B cell (primary cell): ENCODE data around the gene KRTAP12-4. TPM values are rescaled to one million over a fixed set of nuclear protein-coding genes. Genes with fewer than 3 reads are reported as not detected.

Experiments
- ATAC-seq: fragments of 200-7000 bp; cut with Tn5 transposase; one replicate; pipeline ENCODE4 v1.10.0; 2021; ENCODE audit warnings: low read depth, mild to moderate bottlenecking, moderate number of reproducible peaks, moderate library complexity
- CTCF ChIA-PET: fragments of 350-600 bp; sonication (Branson Sonifier 250); formaldehyde crosslinking; loops from one replicate; lab custom pipeline; 2021; ENCODE audit warnings: antibody characterized with exemption, inconsistent platforms; lab: Charles Lee
- POLR2A ChIA-PET: fragments of 350-600 bp; sonication (Branson Sonifier 250); formaldehyde crosslinking; loops from one replicate; lab custom pipeline; 2021; ENCODE audit warnings: antibody characterized with exemption; lab: Charles Lee
- DNase-seq: peaks from one replicate; pipeline ENCODE4 v3.0.0; 2013
- H2AFZ ChIP-seq: 2 replicates; pipeline ENCODE4 v1.6.1; 2012; ENCODE audit warnings: mild to moderate bottlenecking, low read depth, low read length; ENCODE audit not compliant: insufficient read depth, poor library complexity, severe bottlenecking
- H3K27ac ChIP-seq, 2 donors: 1 replicate in 1 of 2; 2 replicates in 1 of 2; pipeline ENCODE4 v1.5.1; 2012 to 2013; ENCODE audit warnings: low read length in 2 of 2, mild to moderate bottlenecking in 2 of 2, moderate library complexity in 1 of 2
- H3K27me3 ChIP-seq, 4 experiments: fragments of 200-600 bp in 1 of 4; sonication (generic) in 1 of 4; replicated peaks in 1 of 4; 1 replicate in 2 of 4; 2 replicates in 2 of 4; pipeline versions ENCODE4 v1.6.1 to v1.7.0; 2013 to 2016; ENCODE audit warnings: low read length in 3 of 4, mild to moderate bottlenecking in 2 of 4, mixed read lengths in 1 of 4, moderate library complexity in 1 of 4; ENCODE audit not compliant: insufficient read depth in 4 of 4, control insufficient read depth in 3 of 4; ENCODE audit errors: control extremely low read depth in 1 of 4
- H3K36me3 ChIP-seq, 2 experiments: replicated peaks in 1 of 2; 1 replicate in 1 of 2; 2 replicates in 1 of 2; pipeline versions ENCODE4 v1.6.1 to v1.7.1; 2013; ENCODE audit warnings: low read length in 1 of 2; ENCODE audit not compliant: insufficient read depth in 2 of 2, control insufficient read depth in 1 of 2; ENCODE audit errors: control extremely low read depth in 1 of 2, extremely low read depth in 1 of 2
- H3K4me1 ChIP-seq, 2 donors: fragments of 200-600 bp in 1 of 2; sonication (generic) in 1 of 2; 1 replicate in 1 of 2; 2 replicates in 1 of 2; pipeline versions ENCODE4 v1.5.1 to v1.6.1; 2013 to 2017; ENCODE audit warnings: low read length in 2 of 2; ENCODE audit not compliant: control insufficient read depth in 2 of 2, insufficient read depth in 2 of 2
- H3K4me2 ChIP-seq: replicated peaks from 2 replicates; pipeline ENCODE3; 2012; ENCODE audit warnings: mild to moderate bottlenecking, low read depth, low read length; ENCODE audit not compliant: poor library complexity, severe bottlenecking
- H3K4me3 ChIP-seq, 5 experiments: fragments of 200-600 bp in 1 of 5; sonication (generic) in 1 of 5; 1 replicate in 3 of 5; 2 replicates in 2 of 5; pipeline versions ENCODE4 v1.5.1 to v1.7.0; 2011 to 2016; ENCODE audit warnings: low read length in 4 of 5, mild to moderate bottlenecking in 4 of 5, low read depth in 2 of 5, control low read depth in 1 of 5, moderate library complexity in 1 of 5; ENCODE audit not compliant: insufficient read depth in 1 of 5; ENCODE audit errors: control extremely low read depth in 1 of 5, extremely low read depth in 1 of 5
- H3K79me2 ChIP-seq: fragments of 200-600 bp; sonication (generic); one replicate; pipeline ENCODE4 v1.6.0; 2016; ENCODE audit warnings: low read length; ENCODE audit not compliant: control insufficient read depth, insufficient read depth
- H3K9ac ChIP-seq: fragments of 200-600 bp; sonication (generic); 2 replicates; pipeline ENCODE4 v1.6.1; 2017; ENCODE audit warnings: mild to moderate bottlenecking, low read length, moderate library complexity
- H3K9me3 ChIP-seq, 3 donors: one replicate each; pipeline versions ENCODE4 v1.6.1 to v1.7.1; 2013; ENCODE audit warnings: low read length in 2 of 3; ENCODE audit not compliant: control insufficient read depth in 2 of 3, insufficient read depth in 1 of 3; ENCODE audit errors: control extremely low read depth in 1 of 3
- H4K20me1 ChIP-seq: 2 replicates; pipeline ENCODE4 v1.6.0; 2012; ENCODE audit warnings: mild to moderate bottlenecking, low read length; ENCODE audit not compliant: insufficient read depth, control insufficient read depth, poor library complexity, severe bottlenecking
- H3K27ac Mint-ChIP-seq: one replicate; pipeline ENCODE4 v1.8.0; 2021; ENCODE audit warnings: mixed read lengths
- H3K27me3 Mint-ChIP-seq: one replicate; pipeline ENCODE4 v1.8.0; 2021; ENCODE audit warnings: mixed read lengths
- H3K4me1 Mint-ChIP-seq: one replicate; pipeline ENCODE4 v1.8.0; 2021; ENCODE audit warnings: mixed read lengths
- H3K4me3 Mint-ChIP-seq: one replicate; pipeline ENCODE4 v1.8.0; 2021; ENCODE audit warnings: mixed read lengths
- H3K9me3 Mint-ChIP-seq: one replicate; pipeline ENCODE4 v1.8.0; 2022; ENCODE audit warnings: mixed read lengths; ENCODE audit not compliant: insufficient read depth
- EZH2 ChIP-seq: IDR thresholded peaks from 2 replicates; pipeline ENCODE4 v1.6.1; 2012; ENCODE audit warnings: borderline replicate concordance, low read depth, mild to moderate bottlenecking, moderate library complexity, low read length; ENCODE audit not compliant: insufficient read depth, poor library complexity, severe bottlenecking
- WGBS: methylation state at CpG from one replicate; pipeline ENCODE4 v1.1.5; 2013; ENCODE audit warnings: missing lambda C conversion rate; ENCODE audit not compliant: insufficient coverage; 5-methylcytosine and 5-hydroxymethylcytosine counted together
- intact Hi-C: fragments of 100-400 bp; cut with micrococcal nuclease; formaldehyde crosslinking; loops from one replicate; pipeline ENCODE4 v1.10.0; 2022
- polyA plus RNA-seq: library from polyadenylated mRNA; depleted of rRNA; stranded (reverse); fragments of >200 nt; gene quantifications from 2 replicates; pipeline ENCODE4 v1.2.3, GENCODE V29; 2012
- total RNA-seq, 2 donors: library from RNA; stranded (reverse); fragments of 120-200 nt in 1 of 2; gene quantifications; 1 replicate in 1 of 2; 2 replicates in 1 of 2; pipeline versions ENCODE4 v1.2.3 to v1.2.4, GENCODE V29; 2013 to 2022
- TF ChIP-seq, protein P1 (sequence below): fragments of 200-600 bp; IDR thresholded peaks from one replicate; pipeline ENCODE4 v1.8.0; 2022; ENCODE audit warnings: antibody characterized with exemption, mild to moderate bottlenecking

Gene KRTAP12-4
- total and polyA plus RNA-seq, 2 donors (not counting 1 experiment from before 2014, with no cell fraction given): not detected

- DNase-seq: no peak
- peaks cover 0 to 3% (median 1%) of the 10 kb centered on the region in 4 experiments for H3K27me3 ChIP-seq
- no peak overlapping the region for H3K4me2 ChIP-seq
- no peak overlapping the region for H3K9ac ChIP-seq
- ATAC-seq: no peak
- H3K27ac ChIP-seq: no peak overlapping the region
- Mint-ChIP-seq H3K27ac (no peak overlapping the region), H3K4me1 (peaks cover 14% of the 10 kb centered on the region), H3K4me3 (no peak overlapping the region), H3K27me3 (peaks cover 4% of the 10 kb centered on the region), H3K9me3 (peaks cover 18% of the 10 kb centered on the region)
- no peaks in the 10 kb centered on the region for H4K20me1 ChIP-seq
- H3K36me3 ChIP-seq: no peaks in the 10 kb centered on the region
- peaks cover 0 to 36% (median 9%) of the 10 kb centered on the region in 3 donors for H3K9me3 ChIP-seq
- TF ChIP-seq, protein P1, sequence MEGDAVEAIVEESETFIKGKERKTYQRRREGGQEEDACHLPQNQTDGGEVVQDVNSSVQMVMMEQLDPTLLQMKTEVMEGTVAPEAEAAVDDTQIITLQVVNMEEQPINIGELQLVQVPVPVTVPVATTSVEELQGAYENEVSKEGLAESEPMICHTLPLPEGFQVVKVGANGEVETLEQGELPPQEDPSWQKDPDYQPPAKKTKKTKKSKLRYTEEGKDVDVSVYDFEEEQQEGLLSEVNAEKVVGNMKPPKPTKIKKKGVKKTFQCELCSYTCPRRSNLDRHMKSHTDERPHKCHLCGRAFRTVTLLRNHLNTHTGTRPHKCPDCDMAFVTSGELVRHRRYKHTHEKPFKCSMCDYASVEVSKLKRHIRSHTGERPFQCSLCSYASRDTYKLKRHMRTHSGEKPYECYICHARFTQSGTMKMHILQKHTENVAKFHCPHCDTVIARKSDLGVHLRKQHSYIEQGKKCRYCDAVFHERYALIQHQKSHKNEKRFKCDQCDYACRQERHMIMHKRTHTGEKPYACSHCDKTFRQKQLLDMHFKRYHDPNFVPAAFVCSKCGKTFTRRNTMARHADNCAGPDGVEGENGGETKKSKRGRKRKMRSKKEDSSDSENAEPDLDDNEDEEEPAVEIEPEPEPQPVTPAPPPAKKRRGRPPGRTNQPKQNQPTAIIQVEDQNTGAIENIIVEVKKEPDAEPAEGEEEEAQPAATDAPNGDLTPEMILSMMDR: no peak
- no peak for TF ChIP-seq EZH2
- POLR2A ChIA-PET: no interaction called here
- intact Hi-C loops: no loop called here
- no peak overlapping the region for H3K4me3 ChIP-seq
- no peaks in the 10 kb centered on the region for H3K79me2 ChIP-seq
- WGBS: 86% methylated on average over 17 of the region's 17 CpGs
- no peak overlapping the region for H2AFZ ChIP-seq
- peaks cover 11 to 13% of the 10 kb centered on the region in 2 donors for H3K4me1 ChIP-seq
- CTCF ChIA-PET: no interaction called here
Measured at GRCh38 chr21:44615911-44616590, 38.4 kb downstream of the KRTAP12-4 start.

DNA sequence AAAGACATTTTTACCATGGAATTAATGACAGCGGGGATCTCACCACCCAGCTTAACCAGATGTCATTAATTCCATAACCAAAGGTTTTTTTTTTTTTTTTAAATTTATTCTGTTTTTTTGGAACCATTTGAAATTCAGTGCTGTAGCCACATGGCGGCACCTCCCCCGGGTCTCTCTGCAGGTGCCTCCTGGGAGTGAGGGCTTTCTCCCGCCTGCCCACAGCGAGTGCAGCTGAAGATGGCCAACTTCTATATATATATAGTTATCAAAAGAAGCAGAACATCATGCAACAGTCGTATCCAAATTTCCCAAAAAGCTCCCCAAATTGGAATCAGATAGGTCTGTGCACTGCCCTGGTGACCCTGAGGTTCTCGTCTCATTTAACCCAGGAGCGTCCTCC lies 39.0 kb downstream of the KRTAP12-4 start:
- Histone ChIP-seq H3K27ac (no peak overlapping the region), H4K20me1 (no peaks in the 10 kb centered on the region), H3K9me3 (peaks cover 0 to 39% (median 12%) of the 10 kb centered on the region in 3 donors), H3K9ac (no peak overlapping the region), H3K36me3 (no peaks in the 10 kb centered on the region), H3K4me1 (peaks cover 11 to 13% of the 10 kb centered on the region in 2 donors), H3K4me3 (no peak overlapping the region), H2AFZ (no peak overlapping the region), H3K79me2 (no peaks in the 10 kb centered on the region), H3K27me3 (peaks cover 0 to 3% (median 1%) of the 10 kb centered on the region in 4 experiments), H3K4me2 (no peak overlapping the region)
- 82% methylated on average over 3 of the region's 8 CpGs for WGBS
- no peak for TF ChIP-seq EZH2
- TF ChIP-seq, protein P1: no peak
- peaks cover 4% of the 10 kb centered on the region for H3K27me3 Mint-ChIP-seq
- DNase-seq (no peak), ATAC-seq (no peak)
- intact Hi-C loops: no loop called here
- no peak overlapping the region for H3K4me3 Mint-ChIP-seq
- no peak overlapping the region for H3K27ac Mint-ChIP-seq
- peaks cover 14% of the 10 kb centered on the region for H3K9me3 Mint-ChIP-seq
- POLR2A ChIA-PET: no interaction called here
- peaks cover 14% of the 10 kb centered on the region for H3K4me1 Mint-ChIP-seq
- CTCF ChIA-PET: interaction anchor here (0.6 kb wide), 1 partner anchor 479 kb away, joined by 3 read pairs; no protein-coding TSS in a partner anchor
